H1 (cell line): Measurements from ENCODE around the gene AIFM3. TPM values are rescaled to one million over a fixed set of nuclear protein-coding genes. Genes with fewer than 3 reads are reported as not detected.

ENCODE experiments used
- CTCF ChIA-PET: fragments of 300-600 bp; sonication (Branson Sonifier 250); formaldehyde crosslinking; loops from one replicate; lab custom pipeline; 2021; ENCODE audit not compliant: partially characterized antibody; lab: Charles Lee
- POLR2A ChIA-PET: fragments of 300-600 bp; sonication (Branson Sonifier 250); formaldehyde crosslinking; loops from one replicate; lab custom pipeline; 2021; ENCODE audit warnings: inconsistent platforms; ENCODE audit not compliant: partially characterized antibody; lab: Charles Lee
- DNase-seq, 2 experiments: peaks; one replicate each; pipeline versions ENCODE4 v3.0.0 to v3.0.0-alpha.2; 2010 to 2022; ENCODE audit warnings: low spot score in 2 of 2, low read depth in 1 of 2, mixed read lengths in 1 of 2
- FAIRE-seq: peaks from 2 replicates; lab custom pipeline; 2011; peaks lifted over from hg19 to GRCh38; lab: Jason Lieb, UNC
- H2AFZ ChIP-seq: 2 replicates; pipeline ENCODE4 v1.8.1; 2012; ENCODE audit warnings: low read length, inconsistent platforms
- H2AK5ac ChIP-seq: 2 replicates; pipeline ENCODE4 v1.6.1; 2013; ENCODE audit warnings: low read depth, low read length
- H2BK120ac ChIP-seq: replicated peaks from 2 replicates; pipeline ENCODE3; 2013; ENCODE audit warnings: low read depth, low read length, inconsistent platforms
- H2BK12ac ChIP-seq: 2 replicates; pipeline ENCODE4 v1.6.1; 2013; ENCODE audit warnings: low read depth, low read length
- H2BK15ac ChIP-seq: 2 replicates; pipeline ENCODE4 v1.6.1; 2013; ENCODE audit warnings: low read length
- H2BK20ac ChIP-seq: 2 replicates; pipeline ENCODE4 v1.6.1; 2013; ENCODE audit warnings: low read length
- H2BK5ac ChIP-seq: 2 replicates; pipeline ENCODE4 v1.6.1; 2013; ENCODE audit warnings: low read depth, low read length
- H3K14ac ChIP-seq: 2 replicates; pipeline ENCODE4 v1.6.1; 2013; ENCODE audit warnings: inconsistent platforms; ENCODE audit not compliant: insufficient read length
- H3K18ac ChIP-seq: 2 replicates; pipeline ENCODE4 v1.6.1; 2013; ENCODE audit warnings: low read length; ENCODE audit errors: extremely low read depth
- H3K23ac ChIP-seq: 2 replicates; pipeline ENCODE4 v1.6.1; 2013; ENCODE audit warnings: inconsistent platforms; ENCODE audit not compliant: insufficient read length
- H3K23me2 ChIP-seq: 2 replicates; pipeline ENCODE4 v1.6.1; 2013; ENCODE audit warnings: low read depth, low read length
- H3K27ac ChIP-seq: 2 replicates; pipeline ENCODE4 v1.6.1; 2011; ENCODE audit warnings: low read depth, low read length, inconsistent platforms
- H3K27me3 ChIP-seq, 4 experiments: replicated peaks in 1 of 4; 1 replicate in 1 of 4; 2 replicates in 3 of 4; pipeline versions ENCODE4 v1.6.1 to v1.8.1; 2011 to 2013; ENCODE audit warnings: low read length in 3 of 4, mild to moderate bottlenecking in 3 of 4, inconsistent platforms in 2 of 4, mixed read lengths in 2 of 4, moderate library complexity in 1 of 4; ENCODE audit not compliant: control insufficient read depth in 3 of 4, insufficient read depth in 3 of 4; ENCODE audit errors: extremely low read depth in 1 of 4
- H3K36me3 ChIP-seq, 4 experiments: 2 replicates each; pipeline versions ENCODE4 v1.6.1 to v1.8.1; 2011 to 2013; ENCODE audit warnings: mild to moderate bottlenecking in 4 of 4, low read length in 3 of 4, moderate library complexity in 2 of 4, control low read depth in 1 of 4, inconsistent platforms in 1 of 4; ENCODE audit not compliant: insufficient read depth in 4 of 4, control insufficient read depth in 2 of 4
- H3K4ac ChIP-seq: replicated peaks from 2 replicates; pipeline ENCODE3; 2013; ENCODE audit warnings: low read length, low read depth, mixed read lengths, inconsistent platforms; ENCODE audit not compliant: insufficient read length
- H3K4me1 ChIP-seq, 4 experiments: replicated peaks in 1 of 4; 1 replicate in 1 of 4; 2 replicates in 3 of 4; pipeline versions ENCODE4 v1.6.1 to v1.8.1; 2011 to 2013; ENCODE audit warnings: low read length in 3 of 4, inconsistent platforms in 2 of 4, mixed read lengths in 1 of 4; ENCODE audit not compliant: insufficient read depth in 4 of 4, control insufficient read depth in 3 of 4
- H3K4me2 ChIP-seq, 2 experiments: 2 replicates each; pipeline versions ENCODE4 v1.6.1 to v1.8.1; 2011 to 2013; ENCODE audit warnings: low read depth in 2 of 2, low read length in 2 of 2, control low read depth in 1 of 2, inconsistent platforms in 1 of 2, mild to moderate bottlenecking in 1 of 2; ENCODE audit not compliant: insufficient read depth in 1 of 2
- H3K4me3 ChIP-seq, 4 experiments: fragments of 200-600, 300-600 bp in 1 of 4; sonication (generic), shearing (Covaris generic), sonication (Bioruptor Twin) in 1 of 4; 2 replicates each; pipeline versions ENCODE4 v1.5.1 to v1.8.1; 2011 to 2016; ENCODE audit warnings: low read length in 4 of 4, low read depth in 3 of 4, control low read depth in 2 of 4, inconsistent platforms in 2 of 4, mild to moderate bottlenecking in 2 of 4, mixed read lengths in 1 of 4, moderate library complexity in 1 of 4; ENCODE audit not compliant: insufficient read depth in 2 of 4; ENCODE audit errors: extremely low read depth in 1 of 4
- H3K56ac ChIP-seq: replicated peaks from 2 replicates; pipeline ENCODE3; 2013; ENCODE audit warnings: low read depth, mild to moderate bottlenecking, mixed read lengths, low read length, inconsistent platforms; ENCODE audit not compliant: insufficient read length
- H3K79me1 ChIP-seq: 2 replicates; pipeline ENCODE4 v1.6.1; 2013; ENCODE audit warnings: low read depth, low read length, control low read depth
- H3K79me2 ChIP-seq, 2 experiments: 2 replicates each; pipeline versions ENCODE4 v1.6.1 to v1.8.1; 2012 to 2013; ENCODE audit warnings: low read length in 2 of 2, mild to moderate bottlenecking in 2 of 2, inconsistent platforms in 1 of 2; ENCODE audit not compliant: insufficient read depth in 2 of 2, control insufficient read depth in 1 of 2
- H3K9ac ChIP-seq, 4 experiments: replicated peaks in 1 of 4; 1 replicate in 1 of 4; 2 replicates in 3 of 4; pipeline versions ENCODE4 v1.6.1 to v1.8.1; 2011 to 2013; ENCODE audit warnings: low read depth in 3 of 4, low read length in 3 of 4, control low read depth in 2 of 4, mild to moderate bottlenecking in 2 of 4, moderate library complexity in 2 of 4, inconsistent platforms in 1 of 4; ENCODE audit errors: extremely low read depth in 1 of 4
- H3K9me3 ChIP-seq, 2 experiments: 2 replicates each; pipeline versions ENCODE4 v1.6.1 to v1.8.1; 2012 to 2013; ENCODE audit warnings: mild to moderate bottlenecking in 2 of 2, moderate library complexity in 2 of 2, control low read depth in 1 of 2, inconsistent platforms in 1 of 2, low read depth in 1 of 2, low read length in 1 of 2, mixed read lengths in 1 of 2; ENCODE audit not compliant: insufficient read depth in 2 of 2
- H4K20me1 ChIP-seq, 2 experiments: replicated peaks in 1 of 2; 2 replicates each; pipeline versions ENCODE3 to v1.8.1; 2011 to 2013; ENCODE audit warnings: inconsistent platforms in 2 of 2, low read length in 2 of 2, mild to moderate bottlenecking in 1 of 2; ENCODE audit not compliant: insufficient read depth in 2 of 2, control insufficient read depth in 1 of 2
- H4K5ac ChIP-seq: 2 replicates; pipeline ENCODE4 v1.6.1; 2013; ENCODE audit warnings: low read length, low read depth, mixed read lengths, inconsistent platforms; ENCODE audit not compliant: insufficient read length
- H4K8ac ChIP-seq: 2 replicates; pipeline ENCODE4 v1.8.0; 2013; ENCODE audit warnings: mild to moderate bottlenecking, moderate library complexity, low read length, inconsistent platforms; ENCODE audit not compliant: insufficient read depth; ENCODE audit errors: extremely low read depth
- H4K91ac ChIP-seq: replicated peaks from 2 replicates; pipeline ENCODE3; 2013; ENCODE audit warnings: low read length, mixed read lengths, inconsistent platforms; ENCODE audit not compliant: insufficient read length
- RBBP5 ChIP-seq: IDR thresholded peaks from 2 replicates; pipeline ENCODE4 v1.7.1; 2012; ENCODE audit warnings: low read depth, mild to moderate bottlenecking, inconsistent platforms, low read length, moderate library complexity, borderline replicate concordance
- WGBS, 2 experiments: shearing (Covaris generic) in 1 of 2; methylation state at CpG; one replicate each; pipeline versions ENCODE4 v1.1.6 to v1.1.7; 2013 to 2015; ENCODE audit warnings: low lambda C conversion rate in 2 of 2, mixed read lengths in 2 of 2, inconsistent platforms in 1 of 2, low coverage in 1 of 2, missing lambda C conversion rate in 1 of 2; ENCODE audit not compliant: insufficient replicate concordance in 2 of 2, insufficient coverage in 1 of 2, insufficient read length in 1 of 2; ENCODE audit errors: extremely low coverage in 1 of 2, missing lambda C conversion rate in 1 of 2; 5-methylcytosine and 5-hydroxymethylcytosine counted together
- polyA plus RNA-seq, 7 experiments: library from polyadenylated mRNA; depleted of rRNA in 3 of 7; stranded (reverse) in 5 of 7; unstranded in 2 of 7; fragments of >200 nt in 5 of 7; fragments of 200-250 nt in 2 of 7; gene quantifications; 1 replicate in 5 of 7; 2 replicates in 1 of 7; 4 replicates in 1 of 7; pipeline versions ENCODE4 v1.2.1 to v1.2.3, GENCODE V29; 2011 to 2013; ENCODE audit warnings: missing spikeins in 2 of 7, mixed read lengths in 2 of 7
- total RNA-seq: library from RNA; stranded (reverse); fragmentation: NEBNext Ultra II Directional; extraction: Animal tissue kit (Norgen Biotek cat#: 25700); gene quantifications from 2 replicates; pipeline ENCODE4 v1.2.1, GENCODE V29; 2021

The AIFM3 gene
- total and polyA plus RNA-seq, 2 of the 8 experiments (the other 6 are each of a cell fraction or from before 2014, with no cell fraction given): 0.86 to 1.4 TPM

- no peak for FAIRE-seq
- Histone ChIP-seq H4K5ac (no peak overlapping the region), H4K91ac (no peak overlapping the region), H2BK5ac (no peak overlapping the region), H3K27me3 (no peaks in the 10 kb centered on the region), H3K23me2 (no peaks in the 10 kb centered on the region), H3K23ac (no peak overlapping the region), H2BK15ac (no peak overlapping the region), H2AK5ac (no peak overlapping the region), H3K18ac (no peak overlapping the region), H2AFZ (no peak overlapping the region), H2BK12ac (no peak overlapping the region), H4K20me1 (peaks cover 0 to 9% of the 10 kb centered on the region in 2 experiments), H3K56ac (no peak overlapping the region), H3K9ac (no peak overlapping the region), H3K36me3 (peaks cover 0 to 10% (median 3%) of the 10 kb centered on the region in 4 experiments; a peak in 4 of 8 replicates), H3K14ac (no peak overlapping the region), H2BK120ac (no peak overlapping the region), H3K4me1 (no peaks in the 10 kb centered on the region; a peak in 1 of 7 replicates), H3K4me2 (no peak overlapping the region), H3K79me2 (no peaks in the 10 kb centered on the region), H3K4me3 (no peak overlapping the region), H3K79me1 (no peaks in the 10 kb centered on the region), H2BK20ac (no peak overlapping the region), H3K4ac (no peak overlapping the region), H3K9me3 (no peaks in the 10 kb centered on the region), H3K27ac (no peak overlapping the region), H4K8ac (no peak overlapping the region)
- DNase-seq: no peak
- WGBS, 2 experiments: 88% methylated on average over 21 of the region's 21 CpGs; no CpG with 5 or more reads in 1 of the 2 experiments
- ChIA-PET POLR2A (no interaction called here), CTCF (interaction anchor here (1.7 to 2.6 kb wide), 2 partner anchors 10 to 29 kb away, joined by 4 to 9 read pairs; no protein-coding TSS in a partner anchor)
- no peak for TF ChIP-seq RBBP5
These were observed 25.6 kb downstream of the AIFM3 start for GRCh38 chr22:20992456-20993303.
